Hepatocyte (in vitro differentiated cells): ENCODE results near the gene KRT16. TPM values are rescaled to one million over a fixed set of nuclear protein-coding genes. Genes with fewer than 3 reads are reported as not detected.

Experiments
- DNase-seq: peaks from one replicate; pipeline ENCODE4 v3.0.0-alpha.2; 2016; ENCODE audit warnings: low spot score
- H2AFZ ChIP-seq: fragments of 200-600 bp; sonication (generic); 2 replicates; pipeline ENCODE4 v1.6.0; 2016; ENCODE audit warnings: antibody characterized with exemption, mild to moderate bottlenecking
- H3K27ac ChIP-seq: fragments of 200-600 bp; sonication (generic); 2 replicates; pipeline ENCODE4 v1.5.1; 2016; ENCODE audit warnings: mild to moderate bottlenecking
- H3K27me3 ChIP-seq: fragments of 200-600 bp; sonication (generic); 2 replicates; pipeline ENCODE4 v1.6.1; 2016
- H3K36me3 ChIP-seq: fragments of 200-600 bp; sonication (generic); replicated peaks from 2 replicates; pipeline ENCODE4 v1.5.1; 2016; ENCODE audit warnings: low read depth; ENCODE audit not compliant: insufficient read depth
- H3K4me1 ChIP-seq: fragments of 200-600 bp; sonication (generic); 2 replicates; pipeline ENCODE4 v1.5.1; 2016; ENCODE audit warnings: mild to moderate bottlenecking, moderate library complexity; ENCODE audit not compliant: insufficient read depth
- H3K4me2 ChIP-seq: fragments of 200-600 bp; sonication (generic); 2 replicates; pipeline ENCODE4 v1.6.0; 2016
- H3K4me3 ChIP-seq: fragments of 200-600 bp; sonication (generic); 2 replicates; pipeline ENCODE4 v1.5.1; 2016; ENCODE audit warnings: mild to moderate bottlenecking
- H3K79me2 ChIP-seq: fragments of 200-600 bp; sonication (generic); 2 replicates; pipeline ENCODE4 v1.6.0; 2017; ENCODE audit warnings: mild to moderate bottlenecking
- H3K9me2 ChIP-seq: fragments of 200-600 bp; sonication (generic); replicated peaks from 2 replicates; pipeline ENCODE4 v1.6.0; 2017; ENCODE audit warnings: mild to moderate bottlenecking; ENCODE audit not compliant: insufficient read depth
- H3K9me3 ChIP-seq: fragments of 200-600 bp; sonication (generic); 2 replicates; pipeline ENCODE4 v1.5.1; 2016; ENCODE audit warnings: low read depth, mild to moderate bottlenecking
- H4K20me1 ChIP-seq: fragments of 200-600 bp; sonication (generic); 2 replicates; pipeline ENCODE4 v1.6.0; 2016; ENCODE audit warnings: mild to moderate bottlenecking; ENCODE audit not compliant: insufficient read depth, poor library complexity, severe bottlenecking
- EZH2 ChIP-seq: fragments of 200-600 bp; sonication (generic); IDR thresholded peaks from 2 replicates; pipeline ENCODE4 v1.6.1; 2016; ENCODE audit warnings: antibody characterized with exemption, mild to moderate bottlenecking, borderline replicate concordance
- EZH2phosphoT487 ChIP-seq: fragments of 200-600 bp; sonication (generic); IDR thresholded peaks from one replicate; pipeline ENCODE4 v1.6.1; 2018; ENCODE audit warnings: antibody characterized with exemption, mild to moderate bottlenecking, low read depth, moderate library complexity; ENCODE audit not compliant: unreplicated experiment, severe bottlenecking
- WGBS: methylation state at CpG from one replicate; pipeline ENCODE4 v1.1.6; 2016; ENCODE audit warnings: low lambda C conversion rate; ENCODE audit errors: missing lambda C conversion rate; 5-methylcytosine and 5-hydroxymethylcytosine counted together
- polyA plus RNA-seq: library from polyadenylated mRNA; unstranded; fragments of >200 nt; fragmentation: Nextera tagmentation; extraction: Ambion mirVana; gene quantifications from 2 replicates; pipeline ENCODE4 v1.2.1, GENCODE V29; 2016
- total RNA-seq: library from RNA; depleted of rRNA; stranded (reverse); fragments of >200 nt; gene quantifications from 2 replicates; pipeline ENCODE4 v1.2.3, GENCODE V29; 2014
- TF ChIP-seq, protein P1 (sequence below): fragments of 200-600 bp; sonication (generic); IDR thresholded peaks from 2 replicates; pipeline ENCODE4 v1.5.1; 2016; ENCODE audit warnings: antibody characterized with exemption, mild to moderate bottlenecking; ENCODE audit not compliant: poor library complexity

KRT16 gene
- total and polyA plus RNA-seq, 2 experiments from 2014 or later = 0.90 to 2.5 TPM

DNA sequence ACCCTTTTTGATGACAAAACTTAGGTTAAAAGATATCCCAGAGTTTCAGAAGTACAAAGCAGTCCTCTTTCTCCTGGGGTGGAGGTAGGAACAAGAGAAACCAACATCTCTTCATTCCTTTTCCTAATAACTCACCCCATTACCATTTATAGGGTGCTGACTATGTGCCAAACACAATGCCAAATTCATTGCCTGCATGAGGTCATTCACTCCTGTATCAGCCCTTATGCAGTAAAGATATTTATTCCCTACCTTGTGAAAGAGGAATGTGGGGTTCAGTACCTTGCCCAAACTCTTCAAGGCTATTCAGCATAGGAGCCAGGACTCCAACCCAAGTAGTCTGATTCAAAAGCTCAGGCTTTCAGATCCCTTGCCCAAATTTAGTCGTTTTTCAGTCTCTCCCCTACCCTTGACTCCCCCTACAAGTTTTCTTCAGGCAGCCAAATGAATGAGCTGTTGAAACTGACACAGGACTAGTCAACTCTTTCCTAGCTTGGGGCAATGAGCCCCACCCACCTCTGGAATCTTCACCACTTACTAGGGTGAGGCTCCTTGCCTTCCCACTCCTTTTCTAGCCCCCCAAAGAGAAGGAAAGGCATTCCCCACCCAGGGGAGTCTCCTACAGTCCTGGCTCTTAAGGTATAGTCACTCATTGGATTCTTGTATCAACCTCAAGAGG lies 31.7 kb downstream of the KRT16 start:
- H3K27me3 ChIP-seq = no peaks in the 10 kb centered on the region
- H3K79me2 ChIP-seq = no peaks in the 10 kb centered on the region
- no peak overlapping the region for H3K4me3 ChIP-seq
- no peaks in the 10 kb centered on the region for H4K20me1 ChIP-seq
- no peaks in the 10 kb centered on the region for H3K9me3 ChIP-seq
- no peaks in the 10 kb centered on the region for H3K9me2 ChIP-seq
- H2AFZ ChIP-seq = no peak overlapping the region
- H3K4me1 ChIP-seq = no peaks in the 10 kb centered on the region
- 70% methylated on average over 1 of the region's 1 CpG for WGBS
- no peak for TF ChIP-seq EZH2phosphoT487
- TF ChIP-seq, protein P1, sequence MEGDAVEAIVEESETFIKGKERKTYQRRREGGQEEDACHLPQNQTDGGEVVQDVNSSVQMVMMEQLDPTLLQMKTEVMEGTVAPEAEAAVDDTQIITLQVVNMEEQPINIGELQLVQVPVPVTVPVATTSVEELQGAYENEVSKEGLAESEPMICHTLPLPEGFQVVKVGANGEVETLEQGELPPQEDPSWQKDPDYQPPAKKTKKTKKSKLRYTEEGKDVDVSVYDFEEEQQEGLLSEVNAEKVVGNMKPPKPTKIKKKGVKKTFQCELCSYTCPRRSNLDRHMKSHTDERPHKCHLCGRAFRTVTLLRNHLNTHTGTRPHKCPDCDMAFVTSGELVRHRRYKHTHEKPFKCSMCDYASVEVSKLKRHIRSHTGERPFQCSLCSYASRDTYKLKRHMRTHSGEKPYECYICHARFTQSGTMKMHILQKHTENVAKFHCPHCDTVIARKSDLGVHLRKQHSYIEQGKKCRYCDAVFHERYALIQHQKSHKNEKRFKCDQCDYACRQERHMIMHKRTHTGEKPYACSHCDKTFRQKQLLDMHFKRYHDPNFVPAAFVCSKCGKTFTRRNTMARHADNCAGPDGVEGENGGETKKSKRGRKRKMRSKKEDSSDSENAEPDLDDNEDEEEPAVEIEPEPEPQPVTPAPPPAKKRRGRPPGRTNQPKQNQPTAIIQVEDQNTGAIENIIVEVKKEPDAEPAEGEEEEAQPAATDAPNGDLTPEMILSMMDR = no peak
- no peak for TF ChIP-seq EZH2
- no peak for DNase-seq
- H3K27ac ChIP-seq = no peak overlapping the region
- H3K36me3 ChIP-seq = no peaks in the 10 kb centered on the region
- no peak overlapping the region for H3K4me2 ChIP-seq

DNA sequence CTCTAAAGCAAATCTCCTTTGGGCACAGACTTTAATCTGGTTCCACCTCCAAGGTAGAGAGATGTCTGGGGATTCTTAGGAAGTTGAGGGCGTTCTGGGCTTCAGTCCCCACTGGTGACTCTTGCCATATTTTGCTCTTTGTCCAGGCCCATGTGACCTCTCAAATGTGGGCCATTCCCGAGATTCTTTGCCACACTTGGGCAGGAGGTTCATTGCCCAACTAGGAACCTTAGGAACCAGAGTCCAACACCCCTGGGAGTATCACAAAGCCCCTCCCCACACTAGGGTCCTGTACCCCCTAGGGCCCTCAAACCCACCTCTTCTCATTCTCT lies 32.4 kb downstream of the KRT16 start:
- no peak overlapping the region for H3K27ac ChIP-seq

DNA sequence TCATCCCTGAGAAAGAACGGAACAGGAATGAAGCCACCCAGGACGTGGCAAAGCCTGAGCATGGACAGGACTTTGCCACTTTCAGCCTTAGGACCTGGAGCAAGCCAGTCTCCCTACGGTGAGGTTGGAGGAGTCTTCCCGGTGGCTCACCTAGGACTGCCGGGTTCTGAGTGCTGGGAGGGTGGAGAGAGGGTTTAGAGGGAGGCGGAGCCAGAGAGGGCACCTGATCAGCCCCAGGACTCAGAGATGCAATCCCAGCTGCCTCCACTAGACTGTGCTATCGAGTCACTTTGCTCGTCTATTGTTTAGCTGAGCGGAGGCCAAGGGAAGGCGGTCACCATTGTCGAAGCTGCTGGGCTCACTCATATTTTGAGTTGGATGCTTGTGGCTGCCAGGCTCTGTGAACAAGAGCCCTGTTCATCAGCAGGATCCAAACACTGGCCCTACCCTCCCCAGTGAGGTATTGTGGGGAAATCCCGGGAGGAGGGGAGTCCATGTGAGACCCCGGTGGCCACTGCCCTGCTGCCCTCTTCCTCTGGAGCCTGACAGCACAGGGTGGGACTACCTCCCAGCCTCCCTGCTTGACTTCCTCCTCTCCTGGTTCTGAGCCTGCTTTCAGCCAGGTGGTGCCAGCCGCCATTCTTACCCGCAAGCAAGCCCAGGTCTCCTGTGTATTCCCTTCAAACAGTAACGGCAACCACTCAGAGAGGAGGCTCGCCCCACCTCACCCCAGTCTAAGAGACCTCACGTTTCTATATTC lies 32.9 kb downstream of the KRT16 start:
- WGBS = 51% methylated on average over 18 of the region's 18 CpGs
- Histone ChIP-seq H2AFZ (no peak overlapping the region), H3K4me2 (peak overlapping the region; percentile 62), H3K36me3 (no peaks in the 10 kb centered on the region), H3K27ac (no peak overlapping the region), H3K27me3 (no peaks in the 10 kb centered on the region), H3K9me3 (no peaks in the 10 kb centered on the region), H3K79me2 (no peaks in the 10 kb centered on the region), H3K4me3 (no peak overlapping the region), H3K4me1 (no peaks in the 10 kb centered on the region), H4K20me1 (no peaks in the 10 kb centered on the region), H3K9me2 (no peaks in the 10 kb centered on the region)
- TF ChIP-seq EZH2 (no peak), EZH2phosphoT487 (no peak)
- TF ChIP-seq, protein P1 = peak; percentile 63
- DNase-seq = peak; percentile 91

More for the DNA sequence above, 32.4 kb downstream of the KRT16 start:
- DNase-seq = no peak
- TF ChIP-seq, protein P1 = no peak
- TF ChIP-seq EZH2phosphoT487 (no peak), EZH2 (no peak)
- Histone ChIP-seq H3K4me1 (no peaks in the 10 kb centered on the region), H4K20me1 (no peaks in the 10 kb centered on the region), H3K79me2 (no peaks in the 10 kb centered on the region), H3K4me3 (no peak overlapping the region), H3K36me3 (no peaks in the 10 kb centered on the region), H2AFZ (no peak overlapping the region), H3K9me3 (no peaks in the 10 kb centered on the region), H3K9me2 (no peaks in the 10 kb centered on the region), H3K27me3 (no peaks in the 10 kb centered on the region), H3K4me2 (no peak overlapping the region)
- WGBS = 92% methylated on average over 2 of the region's 2 CpGs
